H9 (cell line): ENCODE measurements around the gene SLC22A3. TPM values are rescaled to one million over a fixed set of nuclear protein-coding genes. Genes with fewer than 3 reads are reported as not detected.

Experiments used
- DNase-seq: peaks from one replicate; pipeline ENCODE4 v3.0.0-alpha.2; 2017
- H2AFZ ChIP-seq: one replicate; pipeline ENCODE4 v1.6.1; 2013; ENCODE audit warnings: mild to moderate bottlenecking, low read length, control low read depth, moderate library complexity
- H2AK5ac ChIP-seq: 2 replicates; pipeline ENCODE4 v1.6.1; 2013; ENCODE audit warnings: low read length, control low read depth, mixed read lengths; ENCODE audit not compliant: insufficient read length
- H2BK120ac ChIP-seq: one replicate; pipeline ENCODE4 v1.6.1; 2013; ENCODE audit warnings: low read depth, mild to moderate bottlenecking, low read length, control low read depth, inconsistent platforms; ENCODE audit not compliant: poor library complexity, severe bottlenecking
- H2BK12ac ChIP-seq: 2 replicates; pipeline ENCODE4 v1.6.1; 2013; ENCODE audit warnings: low read length, control low read depth, mixed read lengths, low read depth; ENCODE audit not compliant: insufficient read length
- H2BK15ac ChIP-seq: 2 replicates; pipeline ENCODE4 v1.6.1; 2013; ENCODE audit warnings: low read depth, low read length, control low read depth
- H2BK20ac ChIP-seq: one replicate; pipeline ENCODE4 v1.6.1; 2013; ENCODE audit warnings: low read depth, mild to moderate bottlenecking, low read length, control low read depth, inconsistent platforms; ENCODE audit not compliant: poor library complexity, severe bottlenecking
- H2BK5ac ChIP-seq: 2 replicates; pipeline ENCODE4 v1.6.1; 2013; ENCODE audit warnings: low read length, control low read depth, mixed read lengths; ENCODE audit not compliant: insufficient read length
- H3K14ac ChIP-seq: 2 replicates; pipeline ENCODE4 v1.6.1; 2013; ENCODE audit warnings: low read length, control low read depth; ENCODE audit not compliant: insufficient read depth
- H3K18ac ChIP-seq: 2 replicates; pipeline ENCODE4 v1.6.1; 2013; ENCODE audit warnings: low read depth, mild to moderate bottlenecking, mixed read lengths, low read length, control low read depth; ENCODE audit not compliant: insufficient read length
- H3K23ac ChIP-seq: 2 replicates; pipeline ENCODE4 v1.6.1; 2013; ENCODE audit warnings: low read length, control low read depth, mixed read lengths, low read depth; ENCODE audit not compliant: insufficient read length
- H3K23me2 ChIP-seq: 2 replicates; pipeline ENCODE4 v1.6.1; 2013; ENCODE audit warnings: low read depth, mild to moderate bottlenecking, mixed read lengths, low read length, control low read depth; ENCODE audit not compliant: insufficient read length, poor library complexity, severe bottlenecking
- H3K27ac ChIP-seq: 2 replicates; pipeline ENCODE4 v1.5.1; 2013; ENCODE audit warnings: low read length, control low read depth, mixed read lengths, low read depth; ENCODE audit not compliant: insufficient read length
- H3K27me3 ChIP-seq: 2 replicates; pipeline ENCODE4 v1.6.1; 2013; ENCODE audit warnings: low read length, control low read depth, inconsistent platforms; ENCODE audit not compliant: insufficient read depth
- H3K4ac ChIP-seq: 2 replicates; pipeline ENCODE4 v1.6.1; 2013; ENCODE audit warnings: low read depth, mild to moderate bottlenecking, control low read depth, inconsistent platforms, low read length, moderate library complexity
- H3K4me1 ChIP-seq: 2 replicates; pipeline ENCODE4 v1.6.1; 2013; ENCODE audit warnings: low read length, control low read depth, inconsistent platforms; ENCODE audit not compliant: insufficient read depth
- H3K4me2 ChIP-seq: 2 replicates; pipeline ENCODE4 v1.6.1; 2013; ENCODE audit warnings: low read length, control low read depth, mixed read lengths; ENCODE audit not compliant: insufficient read length, insufficient read depth
- H3K56ac ChIP-seq: 2 replicates; pipeline ENCODE4 v1.6.1; 2013; ENCODE audit warnings: low read depth, mild to moderate bottlenecking, mixed read lengths, low read length, control low read depth; ENCODE audit not compliant: insufficient read length
- H3K79me1 ChIP-seq: 2 replicates; pipeline ENCODE4 v1.6.1; 2013; ENCODE audit warnings: low read depth, mild to moderate bottlenecking, moderate library complexity, low read length, control low read depth, inconsistent platforms; ENCODE audit not compliant: insufficient read depth, poor library complexity, severe bottlenecking
- H3K79me2 ChIP-seq: 2 replicates; pipeline ENCODE4 v1.6.1; 2013; ENCODE audit warnings: low read length, control low read depth, inconsistent platforms; ENCODE audit not compliant: insufficient read depth
- H3K9ac ChIP-seq: 2 replicates; pipeline ENCODE4 v1.6.1; 2013; ENCODE audit warnings: low read length, control low read depth, mixed read lengths; ENCODE audit not compliant: insufficient read length; ENCODE audit errors: extremely low read depth
- H3K9me3 ChIP-seq: one replicate; pipeline ENCODE4 v1.6.1; 2013; ENCODE audit warnings: low read depth, low read length, inconsistent platforms; ENCODE audit not compliant: control insufficient read depth
- H3T11ph ChIP-seq: one replicate; pipeline ENCODE4 v1.6.1; 2013; ENCODE audit warnings: mild to moderate bottlenecking, low read length, control low read depth, inconsistent platforms
- H4K20me1 ChIP-seq: one replicate; pipeline ENCODE4 v1.6.1; 2013; ENCODE audit not compliant: control insufficient read depth, insufficient read length, insufficient read depth
- H4K5ac ChIP-seq: 2 replicates; pipeline ENCODE4 v1.6.1; 2013; ENCODE audit warnings: low read depth, mild to moderate bottlenecking, mixed read lengths, low read length, control low read depth; ENCODE audit not compliant: insufficient read length
- H4K8ac ChIP-seq: replicated peaks from 2 replicates; pipeline ENCODE4 v1.6.1; 2013; ENCODE audit warnings: low read length, control low read depth, mixed read lengths, low read depth; ENCODE audit not compliant: insufficient read length
- H4K91ac ChIP-seq: 2 replicates; pipeline ENCODE4 v1.6.1; 2013; ENCODE audit warnings: low read depth, mild to moderate bottlenecking, moderate library complexity, mixed read lengths, low read length, control low read depth; ENCODE audit not compliant: insufficient read length
- H3K27ac Mint-ChIP-seq, 3 experiments: 2 replicates in 2 of 3; 3 replicates in 1 of 3; pipeline ENCODE4 v1.8.0; 2020 to 2021; ENCODE audit warnings: mixed read lengths in 3 of 3, mild to moderate bottlenecking in 1 of 3, moderate library complexity in 1 of 3
- H3K27me3 Mint-ChIP-seq: 2 replicates; pipeline ENCODE4 v1.8.0; 2021; ENCODE audit warnings: low read depth, mild to moderate bottlenecking, moderate library complexity, mixed read lengths
- H3K36me3 Mint-ChIP-seq, 3 experiments: 2 replicates in 2 of 3; 3 replicates in 1 of 3; pipeline ENCODE4 v1.8.0; 2020 to 2021; ENCODE audit warnings: low read depth in 3 of 3, mixed read lengths in 3 of 3; ENCODE audit not compliant: insufficient read depth in 1 of 3
- H3K4me1 Mint-ChIP-seq, 2 experiments: 2 replicates each; pipeline ENCODE4 v1.8.0; 2020; ENCODE audit warnings: mixed read lengths in 2 of 2
- H3K4me3 Mint-ChIP-seq, 2 experiments: 2 replicates in 1 of 2; 3 replicates in 1 of 2; pipeline ENCODE4 v1.8.0; 2020 to 2021; ENCODE audit warnings: mild to moderate bottlenecking in 2 of 2, mixed read lengths in 2 of 2, moderate library complexity in 1 of 2
- H3K9me3 Mint-ChIP-seq, 2 experiments: 2 replicates in 1 of 2; 3 replicates in 1 of 2; pipeline ENCODE4 v1.8.0; 2020; ENCODE audit warnings: mild to moderate bottlenecking in 2 of 2, mixed read lengths in 2 of 2, moderate library complexity in 1 of 2
- WGBS: extraction: QIAGEN DNeasy Blood & Tissue Kit; methylation state at CpG from one replicate; pipeline ENCODE4 v1.1.7; 2013; ENCODE audit warnings: missing lambda C conversion rate, low lambda C conversion rate, mixed read lengths; ENCODE audit not compliant: insufficient read length; ENCODE audit errors: extremely low coverage; 5-methylcytosine and 5-hydroxymethylcytosine counted together
- total RNA-seq: library from RNA; stranded (reverse); gene quantifications from 2 replicates; pipeline ENCODE4 v1.2.1, GENCODE V29; 2021
- TF ChIP-seq, protein P1 (sequence below): fragments of 200-600 bp; sonication (generic); conservative IDR thresholded peaks from 3 replicates; pipeline ENCODE4 v1.8.0; 2021; ENCODE audit warnings: antibody characterized with exemption, mild to moderate bottlenecking

SLC22A3 gene
- total RNA-seq, 1 experiment from 2014 or later, result 2.7 TPM

GRCh38 chr6:160439751-160440150 is 91.6 kb downstream of the SLC22A3 start:
- no peak overlapping the region for H3K4me3 Mint-ChIP-seq
- Histone ChIP-seq H2BK20ac (no peak overlapping the region), H2BK15ac (no peak overlapping the region), H3K9ac (no peak overlapping the region), H3K4me1 (no peaks in the 10 kb centered on the region), H3K14ac (no peak overlapping the region), H3K27me3 (no peaks in the 10 kb centered on the region), H3K23me2 (no peaks in the 10 kb centered on the region), H2AK5ac (no peak overlapping the region), H3K27ac (no peak overlapping the region), H3K9me3 (no peaks in the 10 kb centered on the region), H3K79me1 (no peaks in the 10 kb centered on the region), H3T11ph (no peak overlapping the region), H2BK5ac (no peak overlapping the region), H3K56ac (no peak overlapping the region), H3K4ac (no peak overlapping the region), H3K18ac (no peak overlapping the region), H4K91ac (no peak overlapping the region), H2BK12ac (no peak overlapping the region), H2BK120ac (no peak overlapping the region), H3K4me2 (no peak overlapping the region), H3K79me2 (no peaks in the 10 kb centered on the region), H4K8ac (no peak overlapping the region), H4K5ac (no peak overlapping the region), H2AFZ (no peak overlapping the region), H4K20me1 (no peaks in the 10 kb centered on the region), H3K23ac (no peak overlapping the region)
- no peaks in the 10 kb centered on the region for H3K9me3 Mint-ChIP-seq
- TF ChIP-seq, protein P1, sequence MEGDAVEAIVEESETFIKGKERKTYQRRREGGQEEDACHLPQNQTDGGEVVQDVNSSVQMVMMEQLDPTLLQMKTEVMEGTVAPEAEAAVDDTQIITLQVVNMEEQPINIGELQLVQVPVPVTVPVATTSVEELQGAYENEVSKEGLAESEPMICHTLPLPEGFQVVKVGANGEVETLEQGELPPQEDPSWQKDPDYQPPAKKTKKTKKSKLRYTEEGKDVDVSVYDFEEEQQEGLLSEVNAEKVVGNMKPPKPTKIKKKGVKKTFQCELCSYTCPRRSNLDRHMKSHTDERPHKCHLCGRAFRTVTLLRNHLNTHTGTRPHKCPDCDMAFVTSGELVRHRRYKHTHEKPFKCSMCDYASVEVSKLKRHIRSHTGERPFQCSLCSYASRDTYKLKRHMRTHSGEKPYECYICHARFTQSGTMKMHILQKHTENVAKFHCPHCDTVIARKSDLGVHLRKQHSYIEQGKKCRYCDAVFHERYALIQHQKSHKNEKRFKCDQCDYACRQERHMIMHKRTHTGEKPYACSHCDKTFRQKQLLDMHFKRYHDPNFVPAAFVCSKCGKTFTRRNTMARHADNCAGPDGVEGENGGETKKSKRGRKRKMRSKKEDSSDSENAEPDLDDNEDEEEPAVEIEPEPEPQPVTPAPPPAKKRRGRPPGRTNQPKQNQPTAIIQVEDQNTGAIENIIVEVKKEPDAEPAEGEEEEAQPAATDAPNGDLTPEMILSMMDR, result no peak
- DNase-seq, result no peak
- peaks cover 22% of the 10 kb centered on the region for H3K27me3 Mint-ChIP-seq
- H3K27ac Mint-ChIP-seq, result no peak overlapping the region
- no CpG with 5 or more reads among the region's 5 CpGs for WGBS
- H3K36me3 Mint-ChIP-seq, result no peaks in the 10 kb centered on the region
- peaks cover 14 to 19% of the 10 kb centered on the region in 2 experiments for H3K4me1 Mint-ChIP-seq
